GM18858 (cell line): ENCODE data around the gene CHN2.

Experiments
- ATAC-seq: cut with Tn5 transposase; IDR thresholded peaks from one replicate; pipeline ENCODE4 v1.9.1; 2021; ENCODE audit not compliant: unreplicated experiment

Gene CHN2

GRCh38 chr7:29485339-29486190 is 291.0 kb downstream of the CHN2 start:
- ATAC-seq = no peak

GRCh38 chr7:29486191-29486700 is 291.7 kb downstream of the CHN2 start:
- ATAC-seq = no peak

GRCh38 chr7:29487424-29487823 is 292.8 kb downstream of the CHN2 start:
- no peak for ATAC-seq

GRCh38 chr7:29488203-29488970 is 293.8 kb downstream of the CHN2 start:
- ATAC-seq = no peak

GRCh38 chr7:29488977-29489376 is 294.4 kb downstream of the CHN2 start:
- ATAC-seq = no peak

- no peak for ATAC-seq
Observed at GRCh38 chr7:29490094-29490607, 295.6 kb downstream of the CHN2 start.

- no peak for ATAC-seq
Observed at GRCh38 chr7:29494350-29494749, 299.8 kb downstream of the CHN2 start.

GRCh38 chr7:29495653-29496052 is 301.1 kb downstream of the CHN2 start:
- ATAC-seq = no peak

GRCh38 chr7:29496355-29497020 is 301.9 kb downstream of the CHN2 start:
- ATAC-seq = no peak

GRCh38 chr7:29499932-29500331 is 305.4 kb downstream of the CHN2 start:
- no peak for ATAC-seq

GRCh38 chr7:29500719-29501118 is 306.1 kb downstream of the CHN2 start:
- ATAC-seq = no peak

- no peak for ATAC-seq
Observed at GRCh38 chr7:29502133-29502532, 307.6 kb downstream of the CHN2 start.

GRCh38 chr7:29505931-29506330 is 311.4 kb downstream of the CHN2 start:
- ATAC-seq = no peak

- ATAC-seq = no peak
Observed at GRCh38 chr7:29508608-29509007, 314.0 kb downstream of the CHN2 start.

GRCh38 chr7:29510028-29510427 is 315.5 kb downstream of the CHN2 start:
- ATAC-seq = no peak

- ATAC-seq = no peak
Observed at GRCh38 chr7:29511337-29511736, 316.8 kb downstream of the CHN2 start.

GRCh38 chr7:29511851-29512250 is 317.3 kb downstream of the CHN2 start:
- no peak for ATAC-seq

- no peak for ATAC-seq
Observed at GRCh38 chr7:29516491-29516890, 321.9 kb downstream of the CHN2 start.

- no peak for ATAC-seq
Observed at GRCh38 chr7:29518616-29519015, 324.0 kb downstream of the CHN2 start.

GRCh38 chr7:29523728-29524127 is 329.2 kb downstream of the CHN2 start:
- no peak for ATAC-seq

- no peak for ATAC-seq
Observed at GRCh38 chr7:29527505-29528108, 333.0 kb downstream of the CHN2 start.
